Skeletal muscle satellite cell (primary cell): Measurements from ENCODE around the gene PACSIN2.
A peak's percentile ranks its signal among the peaks of the same experiment; 100 is the strongest.
"Not testable (repeated sequence)": the region's sequence is repeated elsewhere in the genome, so short reads cannot be mapped to it uniquely, and the experiment has no call there.

ENCODE experiments used
- H3K27me3 ChIP-seq: 2 replicates; pipeline ENCODE4 v1.7.0; 2013; ENCODE audit warnings: low read length; ENCODE audit not compliant: control insufficient read depth, insufficient read depth
- H3K36me3 ChIP-seq: 2 replicates; pipeline ENCODE4 v1.7.0; 2013; ENCODE audit warnings: mild to moderate bottlenecking, control low read depth, low read length; ENCODE audit not compliant: insufficient read depth
- H3K4me1 ChIP-seq: 2 replicates; pipeline ENCODE4 v1.7.0; 2013; ENCODE audit warnings: low read length; ENCODE audit not compliant: control insufficient read depth, insufficient read depth
- H3K4me2 ChIP-seq: 2 replicates; pipeline ENCODE4 v1.7.0; 2013; ENCODE audit warnings: mild to moderate bottlenecking, low read length
- H3K4me3 ChIP-seq: 2 replicates; pipeline ENCODE4 v1.7.0; 2013; ENCODE audit warnings: low read length
- H3K9ac ChIP-seq: 2 replicates; pipeline ENCODE4 v1.7.0; 2013; ENCODE audit warnings: mild to moderate bottlenecking, low read depth, low read length, moderate library complexity
- H3K9me3 ChIP-seq: replicated peaks from 2 replicates; pipeline ENCODE4 v1.7.0; 2013; ENCODE audit warnings: mild to moderate bottlenecking, control low read depth, low read length

Gene PACSIN2

GRCh38 chr22:42996646-42997365 lies 18.1 kb downstream of the PACSIN2 start:
- H3K9me3 ChIP-seq: no peaks in the 10 kb centered on the region
- peak overlapping the region; percentile 9 for H3K9ac ChIP-seq
- H3K27me3 ChIP-seq: no peaks in the 10 kb centered on the region
- H3K4me1 ChIP-seq: peaks cover 75% of the 10 kb centered on the region
- H3K36me3 ChIP-seq: no peaks in the 10 kb centered on the region
- no peak overlapping the region for H3K4me3 ChIP-seq
- H3K4me2 ChIP-seq: no peak overlapping the region

DNA sequence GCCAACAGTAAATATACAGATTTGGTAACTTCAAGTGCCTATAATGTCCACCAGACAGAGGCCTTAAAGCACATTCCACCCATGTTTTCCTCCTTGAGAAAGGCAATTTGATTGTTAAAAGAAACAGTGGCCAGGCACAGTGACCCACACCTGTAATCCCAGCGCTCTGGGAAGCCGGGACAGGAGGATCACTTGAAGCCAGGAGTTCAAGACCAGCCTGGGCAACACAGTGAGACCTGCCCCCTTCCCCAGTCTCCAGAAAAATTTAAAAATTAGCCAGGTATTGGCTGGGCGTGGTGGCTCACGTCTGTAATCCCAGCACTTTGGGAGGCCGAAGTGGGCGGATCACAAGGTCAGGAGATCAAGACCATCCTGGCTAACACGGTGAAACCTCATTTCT lies 19.3 kb downstream of the PACSIN2 start:
- not testable (repeated sequence) for H3K4me3 ChIP-seq, H3K9me3 ChIP-seq, H3K36me3 ChIP-seq, H3K27me3 ChIP-seq
- peak overlapping the region; percentile 19 for H3K9ac ChIP-seq
- H3K4me2 ChIP-seq: peak overlapping the region; percentile 90
- H3K4me1 ChIP-seq: peaks cover 75% of the 10 kb centered on the region

DNA sequence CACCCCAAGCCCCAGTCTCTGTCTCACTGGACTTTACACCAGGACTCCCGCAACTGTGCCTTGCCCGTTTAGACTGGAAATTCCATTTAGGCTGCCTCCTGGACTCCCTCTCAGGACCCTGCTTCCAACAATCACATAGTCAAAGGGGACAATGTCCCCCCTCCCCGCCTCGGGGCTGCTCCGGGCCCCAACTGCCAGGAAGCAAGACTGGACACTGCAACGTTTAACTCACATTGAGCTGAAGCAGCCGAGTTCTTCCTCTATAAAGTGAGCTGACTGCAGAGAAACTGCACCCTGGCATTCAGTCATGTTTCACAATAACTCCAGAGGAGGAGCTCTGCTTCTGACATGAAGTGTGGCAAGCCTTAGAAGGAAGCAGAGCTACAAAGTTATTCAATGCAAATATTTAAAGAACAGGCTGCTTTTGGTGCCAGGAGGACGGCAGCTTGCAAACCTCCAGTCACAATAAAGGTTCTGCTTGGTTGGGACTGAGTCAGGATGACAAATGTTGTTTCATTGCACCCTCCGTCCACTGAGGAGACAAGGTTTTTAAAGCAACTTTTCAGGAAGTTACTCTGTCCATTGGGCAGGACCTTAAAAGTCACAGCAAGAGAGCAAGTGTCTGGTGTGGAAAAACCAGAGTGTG lies 19.9 kb downstream of the PACSIN2 start:
- Histone ChIP-seq H3K9ac (peak overlapping the region; percentile 81), H3K27me3 (no peaks in the 10 kb centered on the region), H3K9me3 (no peaks in the 10 kb centered on the region), H3K4me1 (peaks cover 74% of the 10 kb centered on the region), H3K4me2 (peak overlapping the region; percentile 90), H3K4me3 (peak overlapping the region; percentile 65), H3K36me3 (no peaks in the 10 kb centered on the region)

DNA sequence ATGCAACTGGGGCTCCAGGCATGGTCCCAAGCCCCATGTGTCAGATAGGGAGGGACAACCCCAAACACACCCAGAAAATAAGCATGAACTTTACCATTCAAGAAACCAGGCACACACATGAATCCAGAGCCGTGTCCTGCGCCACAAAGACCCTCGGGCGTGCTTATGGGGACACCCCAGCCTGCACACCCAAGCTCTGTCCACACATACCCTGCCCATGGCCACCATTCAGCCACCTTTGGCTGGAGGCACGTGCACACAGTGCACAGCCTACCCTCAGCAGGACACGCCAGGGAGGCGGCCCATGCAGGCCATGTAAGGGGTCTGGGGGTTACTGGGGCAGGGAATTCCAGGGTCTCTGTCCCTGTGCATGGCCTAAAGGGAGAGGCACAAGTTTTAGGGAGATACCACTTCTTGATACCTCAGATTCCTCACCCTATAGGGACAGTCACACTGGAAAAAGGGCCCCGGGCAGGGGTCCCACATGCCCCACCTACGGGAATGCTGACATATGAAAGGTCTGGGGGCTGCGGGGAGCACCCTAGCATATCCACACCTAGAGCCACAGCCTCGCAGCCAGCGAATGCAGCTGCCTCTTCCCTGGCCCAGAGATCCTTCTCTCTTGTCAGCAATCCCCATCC lies 20.6 kb downstream of the PACSIN2 start:
- Histone ChIP-seq H3K9ac (peak overlapping the region; percentile 81), H3K9me3 (no peaks in the 10 kb centered on the region), H3K27me3 (no peaks in the 10 kb centered on the region), H3K4me3 (peak overlapping the region; percentile 65), H3K4me1 (peaks cover 69% of the 10 kb centered on the region), H3K4me2 (peak overlapping the region; percentile 90), H3K36me3 (no peaks in the 10 kb centered on the region)

DNA sequence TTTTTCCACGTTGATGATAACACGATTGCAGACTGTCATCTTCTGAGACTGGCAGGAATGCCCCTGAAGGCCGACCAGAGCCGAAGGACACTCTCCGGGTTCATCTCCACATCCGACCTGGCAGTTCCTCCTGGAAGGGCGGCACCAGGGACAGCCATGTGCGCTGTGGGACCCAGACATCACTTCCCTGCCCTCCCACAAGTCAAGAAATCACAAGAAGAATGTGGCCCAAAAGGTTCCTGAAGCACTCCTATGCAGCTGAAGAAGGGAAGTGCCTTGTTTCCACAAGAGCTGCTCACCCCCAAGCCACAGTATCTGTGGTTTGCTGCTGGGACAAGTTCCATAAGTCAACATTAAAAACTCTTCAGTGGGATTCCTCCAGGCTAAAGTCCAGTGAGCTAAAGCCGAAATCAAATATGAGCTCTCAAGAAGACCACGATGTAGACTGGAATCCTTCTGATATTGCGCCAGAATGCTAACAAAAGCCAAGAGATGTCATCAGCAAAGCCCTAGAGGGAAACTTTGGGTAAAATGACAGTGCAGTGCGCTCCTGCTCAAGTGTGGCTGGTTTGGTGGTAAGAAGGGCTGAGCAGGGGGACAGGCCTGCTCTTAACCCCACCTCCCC lies 21.2 kb downstream of the PACSIN2 start:
- no peaks in the 10 kb centered on the region for H3K9me3 ChIP-seq
- no peaks in the 10 kb centered on the region for H3K27me3 ChIP-seq
- H3K4me2 ChIP-seq: peak overlapping the region; percentile 90
- peaks cover 69% of the 10 kb centered on the region for H3K4me1 ChIP-seq
- H3K9ac ChIP-seq: peak overlapping the region; percentile 3
- peak overlapping the region; percentile 65 for H3K4me3 ChIP-seq
- H3K36me3 ChIP-seq: no peaks in the 10 kb centered on the region

DNA sequence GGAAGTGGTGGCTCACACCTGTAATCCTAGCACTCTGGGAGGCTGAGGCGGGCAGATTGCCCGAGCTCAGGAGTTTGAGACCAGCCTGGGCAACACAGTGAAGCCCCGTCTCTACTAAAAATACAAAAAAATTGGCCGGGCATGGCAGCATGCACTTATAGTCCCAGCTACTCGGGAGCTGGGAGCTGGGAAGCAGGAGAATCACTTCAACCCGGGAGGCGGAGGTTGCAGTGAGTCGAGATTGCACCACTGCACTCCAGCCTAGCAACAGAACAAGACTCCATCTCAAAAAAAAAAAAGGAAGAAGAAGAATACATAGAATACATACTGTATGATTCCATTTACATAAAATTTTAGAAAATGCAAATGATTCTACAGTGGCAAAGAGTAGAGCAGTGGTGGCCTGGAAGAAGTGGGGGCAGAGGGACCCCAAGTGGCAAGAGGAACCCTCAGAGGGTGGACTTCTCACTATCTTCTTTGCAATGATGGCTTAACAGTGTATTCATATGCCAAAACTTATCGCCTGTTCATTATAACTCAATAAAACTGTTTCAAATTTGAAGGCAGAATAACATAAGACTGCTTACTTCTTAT lies 22.0 kb downstream of the PACSIN2 start:
- Histone ChIP-seq H3K36me3 (no peaks in the 10 kb centered on the region), H3K9me3 (no peaks in the 10 kb centered on the region), H3K4me2 (no peak overlapping the region), H3K4me1 (peaks cover 62% of the 10 kb centered on the region), H3K9ac (no peak overlapping the region), H3K4me3 (no peak overlapping the region), H3K27me3 (no peaks in the 10 kb centered on the region)

- Histone ChIP-seq H3K4me1 (peaks cover 56% of the 10 kb centered on the region), H3K9ac (no peak overlapping the region), H3K36me3 (no peaks in the 10 kb centered on the region), H3K27me3 (no peaks in the 10 kb centered on the region), H3K4me2 (no peak overlapping the region), H3K4me3 (no peak overlapping the region), H3K9me3 (no peaks in the 10 kb centered on the region)
Observed at GRCh38 chr22:42992092-42992491, 22.9 kb downstream of the PACSIN2 start.

GRCh38 chr22:42991010-42991651 lies 23.8 kb downstream of the PACSIN2 start:
- peaks cover 47% of the 10 kb centered on the region for H3K4me1 ChIP-seq
- no peaks in the 10 kb centered on the region for H3K27me3 ChIP-seq
- H3K9me3 ChIP-seq: no peaks in the 10 kb centered on the region
- H3K4me3 ChIP-seq: peak overlapping the region; percentile 51
- peak overlapping the region; percentile 75 for H3K4me2 ChIP-seq
- H3K36me3 ChIP-seq: no peaks in the 10 kb centered on the region
- H3K9ac ChIP-seq: peak overlapping the region; percentile 55

GRCh38 chr22:42990131-42990838 lies 24.7 kb downstream of the PACSIN2 start:
- peak overlapping the region; percentile 51 for H3K4me3 ChIP-seq
- peaks cover 40% of the 10 kb centered on the region for H3K4me1 ChIP-seq
- no peaks in the 10 kb centered on the region for H3K27me3 ChIP-seq
- peak overlapping the region; percentile 55 for H3K9ac ChIP-seq
- H3K4me2 ChIP-seq: peak overlapping the region; percentile 75
- no peaks in the 10 kb centered on the region for H3K36me3 ChIP-seq
- no peaks in the 10 kb centered on the region for H3K9me3 ChIP-seq

GRCh38 chr22:42986115-42986514 lies 28.8 kb downstream of the PACSIN2 start:
- Histone ChIP-seq H3K36me3 (peaks cover 3% of the 10 kb centered on the region), H3K27me3 (no peaks in the 10 kb centered on the region), H3K9ac (no peak overlapping the region), H3K4me3 (no peak overlapping the region), H3K4me2 (no peak overlapping the region), H3K4me1 (peaks cover 10% of the 10 kb centered on the region), H3K9me3 (no peaks in the 10 kb centered on the region)
